ENCODE data around the gene ZNF467.

The ZNF467 gene

GRCh38 chr7:149808311-149808710, 34.9 kb upstream of the ZNF467 start:
- DNase-seq: no peak

- no peak for DNase-seq
Observed at GRCh38 chr7:149806726-149807125, 33.3 kb upstream of the ZNF467 start.

- DNase-seq: no peak
Observed at GRCh38 chr7:149804106-149804505, 30.7 kb upstream of the ZNF467 start.

- DNase-seq: no peak
Observed at GRCh38 chr7:149803551-149804074, 30.2 kb upstream of the ZNF467 start.

GRCh38 chr7:149802966-149803365, 29.6 kb upstream of the ZNF467 start:
- no peak for DNase-seq

- no peak for DNase-seq
Observed at GRCh38 chr7:149801816-149802215, 28.4 kb upstream of the ZNF467 start.

GRCh38 chr7:149801002-149801566, 27.7 kb upstream of the ZNF467 start:
- DNase-seq: no peak

GRCh38 chr7:149800169-149800555, 26.8 kb upstream of the ZNF467 start:
- no peak for DNase-seq

- no peak for DNase-seq
Observed at GRCh38 chr7:149799397-149800168, 26.2 kb upstream of the ZNF467 start.

GRCh38 chr7:149797771-149798170, 24.4 kb upstream of the ZNF467 start:
- no peak for DNase-seq

- no peak for DNase-seq
Observed at GRCh38 chr7:149796287-149796860, 23.0 kb upstream of the ZNF467 start.

- no peak for DNase-seq
Observed at GRCh38 chr7:149795126-149795525, 21.7 kb upstream of the ZNF467 start.

GRCh38 chr7:149794661-149795060, 21.3 kb upstream of the ZNF467 start:
- no peak for DNase-seq

- DNase-seq: no peak
Observed at GRCh38 chr7:149793261-149793660, 19.9 kb upstream of the ZNF467 start.

- DNase-seq: no peak
Observed at GRCh38 chr7:149792220-149792595, 18.8 kb upstream of the ZNF467 start.

- no peak for DNase-seq
Observed at GRCh38 chr7:149791411-149792219, 18.2 kb upstream of the ZNF467 start.

- no peak for DNase-seq
Observed at GRCh38 chr7:149790754-149791360, 17.5 kb upstream of the ZNF467 start.

GRCh38 chr7:149790146-149790548, 16.8 kb upstream of the ZNF467 start:
- no peak for DNase-seq

GRCh38 chr7:149789101-149789500, 15.7 kb upstream of the ZNF467 start:
- no peak for DNase-seq

GRCh38 chr7:149788300-149788851, 15.0 kb upstream of the ZNF467 start:
- no peak for DNase-seq

- no peak for DNase-seq
Observed at GRCh38 chr7:149787428-149788299, 14.3 kb upstream of the ZNF467 start.

All from fibroblast of skin of scalp (primary cell).